GM21390 (cell line): ENCODE results near the gene TNFAIP8.

Experiments
- ATAC-seq: cut with Tn5 transposase; IDR thresholded peaks from one replicate; pipeline ENCODE4 v1.9.1; 2021; ENCODE audit not compliant: unreplicated experiment

TNFAIP8 gene

GRCh38 chr5:119345861-119346260 lies 10.0 kb upstream of the TNFAIP8 start:
- no peak for ATAC-seq

- no peak for ATAC-seq
Measured at GRCh38 chr5:119346394-119346793, 9.4 kb upstream of the TNFAIP8 start.

- no peak for ATAC-seq
Measured at GRCh38 chr5:119347574-119347973, 8.2 kb upstream of the TNFAIP8 start.

- no peak for ATAC-seq
Measured at GRCh38 chr5:119347991-119348390, 7.8 kb upstream of the TNFAIP8 start.

- no peak for ATAC-seq
Measured at GRCh38 chr5:119353213-119353612, 2.6 kb upstream of the TNFAIP8 start.

GRCh38 chr5:119353686-119354366 lies 2.0 kb upstream of the TNFAIP8 start:
- ATAC-seq = peak; percentile 64

- ATAC-seq = no peak
Measured at GRCh38 chr5:119354537-119355243, 1.1 kb upstream of the TNFAIP8 start.

GRCh38 chr5:119355244-119355638 lies 578 bp upstream of the TNFAIP8 start:
- ATAC-seq = peak; percentile 19

GRCh38 chr5:119356612-119357188 lies 881 bp downstream of the TNFAIP8 start:
- ATAC-seq = no peak

- ATAC-seq = no peak
Measured at GRCh38 chr5:119357270-119357669, 1.5 kb downstream of the TNFAIP8 start.

- no peak for ATAC-seq
Measured at GRCh38 chr5:119357808-119358529, 2.1 kb downstream of the TNFAIP8 start.

- ATAC-seq = no peak
Measured at GRCh38 chr5:119358530-119358900, 2.7 kb downstream of the TNFAIP8 start.

- no peak for ATAC-seq
Measured at GRCh38 chr5:119358901-119359603, 3.2 kb downstream of the TNFAIP8 start.

GRCh38 chr5:119359737-119360413 lies 4.1 kb downstream of the TNFAIP8 start:
- ATAC-seq = no peak

- ATAC-seq = no peak
Measured at GRCh38 chr5:119360905-119361593, 5.2 kb downstream of the TNFAIP8 start.

- no peak for ATAC-seq
Measured at GRCh38 chr5:119361594-119362125, 5.8 kb downstream of the TNFAIP8 start.

GRCh38 chr5:119362714-119363113 lies 6.9 kb downstream of the TNFAIP8 start:
- no peak for ATAC-seq

- no peak for ATAC-seq
Measured at GRCh38 chr5:119363271-119363670, 7.5 kb downstream of the TNFAIP8 start.

GRCh38 chr5:119363936-119364335 lies 8.1 kb downstream of the TNFAIP8 start:
- ATAC-seq = peak; percentile 24
